Measurements from ENCODE around the gene PTPRK. TPM values are rescaled to one million over a fixed set of nuclear protein-coding genes. Genes with fewer than 3 reads are reported as not detected.

Gene PTPRK
- total and polyA plus RNA-seq, 2 donors (not counting 1 experiment from before 2014, with no cell fraction given) = 16.2 to 18.7 TPM

DNA sequence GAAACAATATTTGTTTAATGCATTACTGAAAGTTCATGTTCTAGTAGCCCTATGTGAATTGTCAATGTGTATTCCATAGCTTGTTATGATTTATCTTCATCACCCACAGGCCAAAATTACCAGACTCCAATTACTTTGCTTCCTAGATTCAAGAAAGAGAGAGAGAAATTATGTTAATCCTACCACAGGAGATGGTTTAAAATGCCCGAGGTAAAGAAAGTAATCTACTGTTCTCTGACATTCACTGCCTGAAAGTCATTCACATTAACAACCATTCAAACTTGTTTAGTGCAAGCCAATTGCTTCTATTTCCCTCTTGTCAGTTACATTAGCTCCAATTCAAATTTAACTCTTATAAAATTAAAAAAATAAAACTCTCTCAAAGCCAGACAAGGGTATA, 359.1 kb downstream of the PTPRK start:
- TF ChIP-seq, protein P1, sequence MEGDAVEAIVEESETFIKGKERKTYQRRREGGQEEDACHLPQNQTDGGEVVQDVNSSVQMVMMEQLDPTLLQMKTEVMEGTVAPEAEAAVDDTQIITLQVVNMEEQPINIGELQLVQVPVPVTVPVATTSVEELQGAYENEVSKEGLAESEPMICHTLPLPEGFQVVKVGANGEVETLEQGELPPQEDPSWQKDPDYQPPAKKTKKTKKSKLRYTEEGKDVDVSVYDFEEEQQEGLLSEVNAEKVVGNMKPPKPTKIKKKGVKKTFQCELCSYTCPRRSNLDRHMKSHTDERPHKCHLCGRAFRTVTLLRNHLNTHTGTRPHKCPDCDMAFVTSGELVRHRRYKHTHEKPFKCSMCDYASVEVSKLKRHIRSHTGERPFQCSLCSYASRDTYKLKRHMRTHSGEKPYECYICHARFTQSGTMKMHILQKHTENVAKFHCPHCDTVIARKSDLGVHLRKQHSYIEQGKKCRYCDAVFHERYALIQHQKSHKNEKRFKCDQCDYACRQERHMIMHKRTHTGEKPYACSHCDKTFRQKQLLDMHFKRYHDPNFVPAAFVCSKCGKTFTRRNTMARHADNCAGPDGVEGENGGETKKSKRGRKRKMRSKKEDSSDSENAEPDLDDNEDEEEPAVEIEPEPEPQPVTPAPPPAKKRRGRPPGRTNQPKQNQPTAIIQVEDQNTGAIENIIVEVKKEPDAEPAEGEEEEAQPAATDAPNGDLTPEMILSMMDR (IDR thresholded peaks at IDR 0.05) = no peak
- TF ChIP-seq EZH2 (IDR thresholded peaks at IDR 0.05; ENCODE audit: borderline replicate concordance, insufficient read depth, low read depth, low read length, poor library complexity, severe bottlenecking) = no peak
- Histone ChIP-seq H3K4me1 (ENCODE audit: control insufficient read depth in 2 of 2, insufficient read depth in 2 of 2, low read length in 2 of 2) (peaks cover 0 to 16% of the 10 kb centered on the region in 2 donors), H3K27ac (ENCODE audit: low read length in 2 of 2) (no peak overlapping the region), H3K4me3 (ENCODE audit: control extremely low read depth in 1 of 5, extremely low read depth in 1 of 5, insufficient read depth in 1 of 5, low read depth in 2 of 5, low read length in 4 of 5) (no peak overlapping the region), H3K9ac (ENCODE audit: low read length) (no peak overlapping the region), H3K27me3 (replicated peaks in 1 of 4; ENCODE audit: control extremely low read depth in 1 of 4, control insufficient read depth in 3 of 4, insufficient read depth in 4 of 4, low read length in 3 of 4) (no peaks in the 10 kb centered on the region), H3K9me3 (ENCODE audit: control extremely low read depth in 1 of 3, control insufficient read depth in 2 of 3, insufficient read depth in 1 of 3, low read length in 2 of 3) (no peaks in the 10 kb centered on the region), H3K4me2 (replicated peaks; ENCODE audit: low read depth, low read length, poor library complexity, severe bottlenecking) (no peak overlapping the region), H2AFZ (ENCODE audit: insufficient read depth, low read depth, low read length, poor library complexity, severe bottlenecking) (no peak overlapping the region), H3K36me3 (replicated peaks in 1 of 2; ENCODE audit: control extremely low read depth in 1 of 2, control insufficient read depth in 1 of 2, extremely low read depth in 1 of 2, insufficient read depth in 2 of 2, low read length in 1 of 2) (no peaks in the 10 kb centered on the region), H3K79me2 (ENCODE audit: control insufficient read depth, insufficient read depth, low read length) (no peaks in the 10 kb centered on the region), H4K20me1 (ENCODE audit: control insufficient read depth, insufficient read depth, low read length, poor library complexity, severe bottlenecking) (no peaks in the 10 kb centered on the region)
- DNase-seq (no peak), ATAC-seq (ENCODE audit: low read depth) (no peak)
- H3K27me3 Mint-ChIP-seq = no peaks in the 10 kb centered on the region
- intact Hi-C loops (cut with micrococcal nuclease) = no loop called here
- no peaks in the 10 kb centered on the region for H3K9me3 Mint-ChIP-seq (ENCODE audit: insufficient read depth)
- H3K4me3 Mint-ChIP-seq = no peak overlapping the region
- no CpG with 5 or more reads among the region's 1 CpG for WGBS (ENCODE audit: insufficient coverage)
- ChIA-PET CTCF (no interaction called here), POLR2A (no interaction called here)
- H3K4me1 Mint-ChIP-seq = peaks cover 14% of the 10 kb centered on the region
- H3K27ac Mint-ChIP-seq = no peak overlapping the region

DNA sequence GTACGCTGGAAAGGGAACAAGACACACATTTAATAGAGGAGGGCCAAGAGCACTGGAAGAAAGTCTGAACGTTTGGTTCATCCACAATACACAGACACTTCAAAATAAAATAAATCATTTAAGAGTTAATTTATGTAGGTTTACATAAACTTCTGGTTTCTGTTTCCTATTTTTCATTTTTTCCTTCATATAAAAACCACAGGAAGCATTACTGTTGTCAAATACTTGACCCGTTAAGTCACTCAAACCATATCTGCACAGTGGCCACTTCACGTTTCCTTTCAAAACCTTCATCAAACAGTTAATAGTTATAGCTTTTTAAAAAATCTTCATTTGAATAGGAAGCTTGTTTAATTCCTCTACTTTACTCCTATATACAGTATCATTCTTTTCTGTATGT, 361.9 kb downstream of the PTPRK start:
- H3K4me3 Mint-ChIP-seq = no peak overlapping the region
- H3K27ac Mint-ChIP-seq = no peak overlapping the region
- H3K9me3 ChIP-seq (ENCODE audit: control extremely low read depth in 1 of 3, control insufficient read depth in 2 of 3, insufficient read depth in 1 of 3, low read length in 2 of 3) = no peaks in the 10 kb centered on the region
- ATAC-seq (ENCODE audit: low read depth) (no peak), DNase-seq (no peak)
- TF ChIP-seq, protein P1 (IDR thresholded peaks at IDR 0.05) = no peak
- TF ChIP-seq EZH2 (IDR thresholded peaks at IDR 0.05; ENCODE audit: borderline replicate concordance, insufficient read depth, low read depth, low read length, poor library complexity, severe bottlenecking) = no peak
- H3K79me2 ChIP-seq (ENCODE audit: control insufficient read depth, insufficient read depth, low read length) = no peaks in the 10 kb centered on the region
- H3K4me2 ChIP-seq (replicated peaks; ENCODE audit: low read depth, low read length, poor library complexity, severe bottlenecking) = no peak overlapping the region
- no peaks in the 10 kb centered on the region for H4K20me1 ChIP-seq (ENCODE audit: control insufficient read depth, insufficient read depth, low read length, poor library complexity, severe bottlenecking)
- no CpG with 5 or more reads among the region's 4 CpGs for WGBS (ENCODE audit: insufficient coverage)
- ChIA-PET POLR2A (no interaction called here), CTCF (interaction anchor here (0.5 kb wide), 1 partner anchor 33 kb away, joined by 4 read pairs; no protein-coding TSS in a partner anchor)
- intact Hi-C loops (cut with micrococcal nuclease) = no loop called here
- no peaks in the 10 kb centered on the region for H3K27me3 Mint-ChIP-seq
- H3K27ac ChIP-seq (ENCODE audit: low read length in 2 of 2) = no peak overlapping the region
- H2AFZ ChIP-seq (ENCODE audit: insufficient read depth, low read depth, low read length, poor library complexity, severe bottlenecking) = no peak overlapping the region
- no peaks in the 10 kb centered on the region for H3K36me3 ChIP-seq (replicated peaks in 1 of 2; ENCODE audit: control extremely low read depth in 1 of 2, control insufficient read depth in 1 of 2, extremely low read depth in 1 of 2, insufficient read depth in 2 of 2, low read length in 1 of 2)
- peaks cover 15% of the 10 kb centered on the region for H3K4me1 Mint-ChIP-seq
- H3K4me1 ChIP-seq (ENCODE audit: control insufficient read depth in 2 of 2, insufficient read depth in 2 of 2, low read length in 2 of 2) = peaks cover 0 to 16% of the 10 kb centered on the region in 2 donors
- no peak overlapping the region for H3K4me3 ChIP-seq (ENCODE audit: control extremely low read depth in 1 of 5, extremely low read depth in 1 of 5, insufficient read depth in 1 of 5, low read depth in 2 of 5, low read length in 4 of 5)
- H3K9me3 Mint-ChIP-seq (ENCODE audit: insufficient read depth) = no peaks in the 10 kb centered on the region
- no peak overlapping the region for H3K9ac ChIP-seq (ENCODE audit: low read length)
- no peaks in the 10 kb centered on the region for H3K27me3 ChIP-seq (replicated peaks in 1 of 4; ENCODE audit: control extremely low read depth in 1 of 4, control insufficient read depth in 3 of 4, insufficient read depth in 4 of 4, low read length in 3 of 4)
